Measurements from ENCODE around the gene DCPS. TPM values are rescaled to one million over a fixed set of nuclear protein-coding genes. Genes with fewer than 3 reads are reported as not detected.
"Not testable (repeated sequence)": the region's sequence is repeated elsewhere in the genome, so short reads cannot be mapped to it uniquely, and the experiment has no call there.

The DCPS gene
- polyA plus RNA-seq, 6 donors from 2014 or later, result 28.4 to 49.1 (median 39.5) TPM

GRCh38 chr11:126355926-126356897 lies 52.4 kb downstream of the DCPS start:
- no peaks in the 10 kb centered on the region for H3K9me3 Mint-ChIP-seq
- H3K4me1 Mint-ChIP-seq, result peaks cover 8 to 18% (median 17%) of the 10 kb centered on the region in 3 donors
- H3K4me3 Mint-ChIP-seq, result peak overlapping the region; percentile 38 to 89 (median 74)
- peaks cover 0 to 5% (median 0%) of the 10 kb centered on the region in 3 donors for H3K27me3 Mint-ChIP-seq
- no peaks in the 10 kb centered on the region for H3K36me3 Mint-ChIP-seq
- ATAC-seq (ENCODE audit: low read depth in 2 of 2) (no peak), DNase-seq (no peak)
- no peak overlapping the region for H3K27ac Mint-ChIP-seq

- H3K27ac Mint-ChIP-seq, result no peak overlapping the region
- no peak for ATAC-seq (ENCODE audit: low read depth in 2 of 2)
- no peak for DNase-seq
- H3K9me3 Mint-ChIP-seq, result no peaks in the 10 kb centered on the region
- H3K27me3 Mint-ChIP-seq, result peaks cover 0 to 5% (median 0%) of the 10 kb centered on the region in 3 donors
- peaks cover 8 to 18% (median 17%) of the 10 kb centered on the region in 3 donors for H3K4me1 Mint-ChIP-seq
- H3K36me3 Mint-ChIP-seq, result no peaks in the 10 kb centered on the region
- peak overlapping the region in 7 of 8 donors; percentile 27 to 67 (median 56) for H3K4me3 Mint-ChIP-seq
These were observed 53.4 kb downstream of the DCPS start for GRCh38 chr11:126357055-126357962.

GRCh38 chr11:126357969-126358762 lies 54.3 kb downstream of the DCPS start:
- H3K4me1 Mint-ChIP-seq, result peaks cover 8 to 18% (median 17%) of the 10 kb centered on the region in 3 donors
- peak overlapping the region in 2 of 8 donors; percentile 36 to 65 for H3K4me3 Mint-ChIP-seq
- H3K27ac Mint-ChIP-seq, result no peak overlapping the region
- DNase-seq (no peak), ATAC-seq (ENCODE audit: low read depth in 2 of 2) (no peak)
- no peaks in the 10 kb centered on the region for H3K36me3 Mint-ChIP-seq
- peaks cover 0 to 5% (median 0%) of the 10 kb centered on the region in 3 donors for H3K27me3 Mint-ChIP-seq
- no peaks in the 10 kb centered on the region for H3K9me3 Mint-ChIP-seq

- peaks cover 8 to 18% (median 17%) of the 10 kb centered on the region in 3 donors for H3K4me1 Mint-ChIP-seq
- no peak for DNase-seq
- H3K9me3 Mint-ChIP-seq, result no peaks in the 10 kb centered on the region
- peak overlapping the region in 1 of 8 donors; percentile 1 for H3K4me3 Mint-ChIP-seq
- peaks cover 0 to 5% (median 0%) of the 10 kb centered on the region in 3 donors for H3K27me3 Mint-ChIP-seq
- ATAC-seq (ENCODE audit: low read depth in 2 of 2), result no peak
- H3K27ac Mint-ChIP-seq, result no peak overlapping the region
- no peaks in the 10 kb centered on the region for H3K36me3 Mint-ChIP-seq
These were observed 54.9 kb downstream of the DCPS start for GRCh38 chr11:126358763-126359160.

- DNase-seq, result no peak
- H3K4me1 Mint-ChIP-seq, result peaks cover 6 to 16% (median 16%) of the 10 kb centered on the region in 3 donors
- no peaks in the 10 kb centered on the region for H3K36me3 Mint-ChIP-seq
- H3K9me3 Mint-ChIP-seq, result no peaks in the 10 kb centered on the region
- no peak overlapping the region for H3K4me3 Mint-ChIP-seq
- no peak for ATAC-seq (ENCODE audit: low read depth in 2 of 2)
- peaks cover 0 to 4% (median 0%) of the 10 kb centered on the region in 3 donors for H3K27me3 Mint-ChIP-seq
- H3K27ac Mint-ChIP-seq, result no peak overlapping the region
These were observed 55.7 kb downstream of the DCPS start for GRCh38 chr11:126359431-126360048.

DNA sequence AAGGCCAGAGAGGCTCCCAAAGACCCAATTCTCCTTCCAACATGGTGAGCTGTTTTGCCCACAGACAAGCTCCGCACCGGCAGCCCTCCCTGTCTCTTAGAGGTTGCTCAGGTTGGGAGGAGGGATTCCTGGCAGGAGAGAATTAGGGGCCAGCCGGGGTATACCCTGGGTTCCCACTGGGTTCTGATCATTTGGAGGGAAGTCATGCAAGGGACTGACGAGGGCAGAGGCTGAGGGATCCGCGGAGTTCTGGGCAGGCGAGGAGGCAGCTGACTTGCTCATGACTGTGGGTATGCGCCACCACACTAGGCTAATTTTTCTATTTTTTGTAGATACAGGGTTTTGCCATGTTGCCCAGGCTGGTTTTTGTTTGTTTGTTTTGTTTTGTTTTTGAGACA lies 56.2 kb downstream of the DCPS start:
- H3K4me3 Mint-ChIP-seq, result no peak overlapping the region
- H3K27me3 Mint-ChIP-seq, result no peaks in the 10 kb centered on the region
- H3K27ac Mint-ChIP-seq, result no peak overlapping the region
- no peaks in the 10 kb centered on the region for H3K36me3 Mint-ChIP-seq
- no peak for DNase-seq
- H3K4me1 Mint-ChIP-seq, result peaks cover 1 to 11% (median 11%) of the 10 kb centered on the region in 3 donors
- H3K9me3 Mint-ChIP-seq, result no peaks in the 10 kb centered on the region
- ATAC-seq (ENCODE audit: low read depth in 2 of 2), result no peak

DNA sequence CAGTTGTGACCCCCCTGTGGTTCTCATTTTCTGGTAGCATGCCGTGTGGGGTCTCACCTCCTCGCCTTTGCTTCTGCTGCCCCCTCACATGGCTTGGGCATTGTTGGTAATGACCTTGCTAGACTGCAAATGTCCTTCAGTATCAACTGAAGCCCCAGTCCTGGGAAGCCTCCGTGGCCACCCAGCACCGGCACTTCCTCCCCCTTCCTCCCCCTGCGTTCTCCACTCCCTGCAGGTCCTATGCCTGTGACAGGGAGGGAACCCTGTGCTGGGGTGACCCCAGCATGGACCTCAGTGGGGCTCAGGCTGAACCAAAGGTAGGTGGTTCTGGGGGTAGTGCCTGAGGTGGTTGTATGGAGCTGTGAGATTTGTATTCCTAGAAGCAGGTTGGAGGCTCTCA lies 57.5 kb downstream of the DCPS start:
- no peaks in the 10 kb centered on the region for H3K27me3 Mint-ChIP-seq
- H3K4me1 Mint-ChIP-seq, result peaks cover 0 to 9% (median 4%) of the 10 kb centered on the region in 3 donors
- DNase-seq (no peak), ATAC-seq (ENCODE audit: low read depth in 2 of 2) (no peak)
- no peak overlapping the region for H3K27ac Mint-ChIP-seq
- H3K9me3 Mint-ChIP-seq, result no peaks in the 10 kb centered on the region
- no peak overlapping the region for H3K4me3 Mint-ChIP-seq
- no peaks in the 10 kb centered on the region for H3K36me3 Mint-ChIP-seq

- no peaks in the 10 kb centered on the region for H3K4me1 Mint-ChIP-seq
- no peak for ATAC-seq (ENCODE audit: low read depth in 2 of 2)
- no peak overlapping the region for H3K27ac Mint-ChIP-seq
These were observed 59.2 kb downstream of the DCPS start for GRCh38 chr11:126362879-126363655.

DNA sequence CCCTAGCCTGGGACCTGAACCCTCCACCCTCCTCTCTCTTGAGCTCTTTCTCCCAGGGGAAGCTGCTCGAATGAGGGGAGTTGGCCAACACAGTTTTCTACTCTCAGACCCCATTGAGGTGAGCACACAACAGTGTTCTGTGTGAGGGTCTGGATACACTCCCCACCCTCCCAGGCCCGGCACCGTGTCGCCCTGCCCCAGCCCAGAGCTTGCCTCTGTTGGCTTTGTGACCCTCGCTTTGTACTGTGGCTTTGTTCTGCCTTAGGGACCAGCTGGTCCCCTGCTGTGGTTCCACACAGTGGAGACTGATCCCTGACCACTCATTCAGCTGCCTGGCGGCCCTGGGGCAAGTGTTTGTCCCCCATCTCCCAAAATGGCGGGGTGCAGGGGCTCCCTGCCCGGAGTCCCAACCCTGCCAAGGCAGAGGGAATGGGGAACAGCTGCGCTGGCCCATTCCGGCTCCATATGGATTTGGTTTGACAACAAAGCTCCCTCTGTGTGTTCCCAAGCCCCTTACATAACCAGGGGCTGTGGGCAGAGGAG lies 59.9 kb downstream of the DCPS start:
- Mint-ChIP-seq H3K4me1 (peaks cover 0 to 5% (median 0%) of the 10 kb centered on the region in 3 donors), H3K9me3 (no peaks in the 10 kb centered on the region), H3K27me3 (no peaks in the 10 kb centered on the region), H3K36me3 (no peaks in the 10 kb centered on the region), H3K27ac (no peak overlapping the region), H3K4me3 (no peak overlapping the region)
- ATAC-seq (ENCODE audit: low read depth in 2 of 2), result no peak
- no peak for DNase-seq

More at GRCh38 chr11:126362879-126363655, 59.2 kb downstream of the DCPS start:
- no peaks in the 10 kb centered on the region for H3K9me3 Mint-ChIP-seq
- no peak overlapping the region for H3K4me3 Mint-ChIP-seq
- DNase-seq, result no peak
- H3K36me3 Mint-ChIP-seq, result no peaks in the 10 kb centered on the region
- no peaks in the 10 kb centered on the region for H3K27me3 Mint-ChIP-seq

- H3K36me3 Mint-ChIP-seq; H3K9me3 Mint-ChIP-seq; H3K4me1 Mint-ChIP-seq; DNase-seq; H3K27ac Mint-ChIP-seq; ATAC-seq (ENCODE audit: low read depth in 2 of 2); H3K27me3 Mint-ChIP-seq; H3K4me3 Mint-ChIP-seq: not testable (repeated sequence)
These were observed 60.9 kb downstream of the DCPS start for GRCh38 chr11:126364735-126365134.

DNA sequence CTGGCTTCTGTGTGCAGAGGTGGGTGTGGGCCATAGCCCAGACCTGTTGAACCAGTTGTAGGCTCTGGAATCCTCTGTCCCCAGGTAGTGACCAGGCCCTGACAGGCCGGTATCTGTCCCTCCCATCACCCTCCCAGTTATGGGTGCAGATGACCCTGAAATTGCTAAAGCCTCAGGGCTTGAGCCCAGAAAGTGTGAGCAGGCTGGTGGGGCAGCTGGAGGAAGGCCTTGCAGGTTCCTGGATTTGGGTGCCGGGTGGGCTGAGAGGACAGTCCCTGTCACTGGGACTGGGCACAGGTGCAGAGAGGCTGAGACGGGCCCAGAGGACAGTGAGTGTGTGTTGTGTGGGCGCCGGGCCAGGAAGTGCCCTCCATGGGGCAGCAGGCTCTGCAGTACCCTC lies 61.6 kb downstream of the DCPS start:
- ATAC-seq (ENCODE audit: low read depth in 2 of 2), result not testable (repeated sequence)

More for the DNA sequence above, 61.6 kb downstream of the DCPS start:
- DNase-seq, H3K4me3 Mint-ChIP-seq, H3K27me3 Mint-ChIP-seq, H3K4me1 Mint-ChIP-seq, H3K9me3 Mint-ChIP-seq, H3K36me3 Mint-ChIP-seq: not testable (repeated sequence)
- peak overlapping the region in 1 of 6 donors; percentile 30 for H3K27ac Mint-ChIP-seq
